DND-41 (cell line): Measurements from ENCODE around the gene STK11.

ENCODE experiments used
- CTCF ChIP-seq: IDR thresholded peaks from 2 replicates; pipeline ENCODE4 v1.5.1; 2012; ENCODE audit warnings: borderline replicate concordance, low read length, moderate library complexity, mild to moderate bottlenecking; ENCODE audit not compliant: poor library complexity, severe bottlenecking; ENCODE audit errors: extremely low read depth
- EZH2 ChIP-seq: IDR thresholded peaks from 3 replicates; pipeline ENCODE4 v1.6.1; 2012; ENCODE audit warnings: borderline replicate concordance, low read depth, mild to moderate bottlenecking, moderate library complexity, low read length, inconsistent platforms; ENCODE audit not compliant: severe bottlenecking

GRCh38 chr19:1241417-1242095 lies 36.0 kb downstream of the STK11 start, which contains the start of gene ATP5F1D:
- TF ChIP-seq EZH2 (no peak), CTCF (no peak)
